ENCODE results near the gene POP7.

Gene POP7

GRCh38 chr7:100682991-100683658, 22.8 kb upstream of the POP7 start:
- TF ChIP-seq REST (IDR thresholded peaks at IDR 0.05; ENCODE audit: low read depth) (no peak), CEBPB (IDR thresholded peaks at IDR 0.05) (no peak), TCF12 (IDR thresholded peaks at IDR 0.05; ENCODE audit: low read depth) (no peak), MAX (IDR thresholded peaks at IDR 0.05) (no peak), FOXM1 (IDR thresholded peaks at IDR 0.05; ENCODE audit: borderline replicate concordance, low read depth) (no peak), TAF1 (IDR thresholded peaks at IDR 0.05; ENCODE audit: low read depth) (no peak), YY1 (IDR thresholded peaks at IDR 0.05; ENCODE audit: low read depth) (no peak), ZBTB7A (IDR thresholded peaks at IDR 0.05; ENCODE audit: low read depth) (no peak), EP300 (IDR thresholded peaks at IDR 0.05; ENCODE audit: borderline replicate concordance) (no peak), CREB1 (IDR thresholded peaks at IDR 0.05; ENCODE audit: low read depth) (no peak)

- no peak for TF ChIP-seq MAX (IDR thresholded peaks at IDR 0.05)
- TF ChIP-seq REST (IDR thresholded peaks at IDR 0.05; ENCODE audit: low read depth), result no peak
- no peak for TF ChIP-seq NFIC (IDR thresholded peaks at IDR 0.05)
- TF ChIP-seq EGR1 (IDR thresholded peaks at IDR 0.05), result no peak
- no peak for TF ChIP-seq ZBTB7A (IDR thresholded peaks at IDR 0.05; ENCODE audit: low read depth)
- no peak for TF ChIP-seq CREB1 (IDR thresholded peaks at IDR 0.05; ENCODE audit: low read depth)
- TF ChIP-seq TAF1 (IDR thresholded peaks at IDR 0.05; ENCODE audit: low read depth), result no peak
- TF ChIP-seq EP300 (IDR thresholded peaks at IDR 0.05; ENCODE audit: borderline replicate concordance), result no peak
- no peak for TF ChIP-seq YY1 (IDR thresholded peaks at IDR 0.05; ENCODE audit: low read depth)
- no peak for TF ChIP-seq TEAD4 (IDR thresholded peaks at IDR 0.05)
- TF ChIP-seq TCF12 (IDR thresholded peaks at IDR 0.05; ENCODE audit: low read depth), result no peak
- TF ChIP-seq USF1 (IDR thresholded peaks at IDR 0.05), result no peak
- no peak for TF ChIP-seq CEBPB (IDR thresholded peaks at IDR 0.05)
- no peak for TF ChIP-seq FOXM1 (IDR thresholded peaks at IDR 0.05; ENCODE audit: borderline replicate concordance, low read depth)
- no peak for TF ChIP-seq RAD21 (IDR thresholded peaks at IDR 0.05; ENCODE audit: low read depth)
These were observed 22.0 kb upstream of the POP7 start for GRCh38 chr7:100683659-100684533.

GRCh38 chr7:100684534-100685042, 21.3 kb upstream of the POP7 start:
- TF ChIP-seq TCF12 (IDR thresholded peaks at IDR 0.05; ENCODE audit: low read depth), result no peak

GRCh38 chr7:100685049-100685605, 20.8 kb upstream of the POP7 start:
- TF ChIP-seq EGR1 (IDR thresholded peaks at IDR 0.05) (no peak), NFIC (IDR thresholded peaks at IDR 0.05) (no peak), USF1 (IDR thresholded peaks at IDR 0.05) (no peak), CREB1 (IDR thresholded peaks at IDR 0.05; ENCODE audit: low read depth) (no peak), FOXM1 (IDR thresholded peaks at IDR 0.05; ENCODE audit: borderline replicate concordance, low read depth) (no peak), TEAD4 (IDR thresholded peaks at IDR 0.05) (no peak), YY1 (IDR thresholded peaks at IDR 0.05; ENCODE audit: low read depth) (no peak), ZBTB7A (IDR thresholded peaks at IDR 0.05; ENCODE audit: low read depth) (no peak), TCF12 (IDR thresholded peaks at IDR 0.05; ENCODE audit: low read depth) (no peak), MAX (IDR thresholded peaks at IDR 0.05) (no peak), EP300 (IDR thresholded peaks at IDR 0.05; ENCODE audit: borderline replicate concordance) (no peak), REST (IDR thresholded peaks at IDR 0.05; ENCODE audit: low read depth) (no peak)
